SK-N-SH (cell line): Measurements from ENCODE around the gene OGFOD2.

Source experiments
- ELF1 ChIP-seq: IDR thresholded peaks from 2 replicates; pipeline ENCODE4 v1.4.0; 2012
- EP300 ChIP-seq, 2 experiments: IDR thresholded peaks; 2 replicates each; pipeline versions ENCODE4 v1.4.0 to v1.6.1; 2012; ENCODE audit warnings: borderline replicate concordance in 1 of 2, low read depth in 1 of 2, low read length in 1 of 2
- GABPA ChIP-seq: IDR thresholded peaks from 2 replicates; pipeline ENCODE4 v1.4.0; 2012; ENCODE audit warnings: low read depth, mild to moderate bottlenecking
- RFX5 ChIP-seq: IDR thresholded peaks from 2 replicates; pipeline ENCODE4 v1.6.1; 2012; ENCODE audit warnings: mild to moderate bottlenecking, improper control_type of control experiment, low read length
- TAF1 ChIP-seq: IDR thresholded peaks from 2 replicates; pipeline ENCODE4 v1.6.1; 2012; ENCODE audit warnings: low read depth, mild to moderate bottlenecking, low read length, moderate library complexity, borderline replicate concordance
- YY1 ChIP-seq: IDR thresholded peaks from 2 replicates; pipeline ENCODE4 v1.4.0; 2012; ENCODE audit warnings: low read depth, mild to moderate bottlenecking
- TF ChIP-seq, protein P1 (sequence below): fragments of 200-600 bp; sonication (generic); IDR thresholded peaks from 2 replicates; pipeline ENCODE4 v1.6.1; 2017; ENCODE audit warnings: antibody characterized with exemption, mild to moderate bottlenecking, moderate library complexity
- TF ChIP-seq, protein P2 (sequence below): IDR thresholded peaks from 2 replicates; pipeline ENCODE4 v1.6.1; 2012; ENCODE audit warnings: mild to moderate bottlenecking, low read depth, low read length, moderate library complexity

DNA sequence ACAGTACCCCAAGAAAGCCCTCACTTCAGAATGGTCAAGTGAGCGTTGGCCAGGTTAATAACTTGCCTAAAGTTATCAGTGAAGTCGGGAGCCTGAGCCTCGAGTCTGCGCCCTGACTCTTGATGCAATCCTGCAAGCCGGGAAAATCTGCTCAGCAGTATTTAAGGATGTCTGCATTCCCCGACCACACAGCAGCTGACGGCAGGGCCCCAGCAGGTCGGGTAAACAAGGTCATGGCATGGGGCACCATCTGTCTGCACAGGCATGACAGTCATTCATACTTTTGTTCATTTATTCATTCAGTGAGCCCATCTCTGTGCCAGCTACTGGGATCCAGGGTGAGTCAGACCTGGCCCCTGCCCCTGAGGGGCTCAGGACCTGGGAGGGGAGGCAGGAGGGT is 19.9 kb upstream of the OGFOD2 start:
- TF ChIP-seq, protein P1, sequence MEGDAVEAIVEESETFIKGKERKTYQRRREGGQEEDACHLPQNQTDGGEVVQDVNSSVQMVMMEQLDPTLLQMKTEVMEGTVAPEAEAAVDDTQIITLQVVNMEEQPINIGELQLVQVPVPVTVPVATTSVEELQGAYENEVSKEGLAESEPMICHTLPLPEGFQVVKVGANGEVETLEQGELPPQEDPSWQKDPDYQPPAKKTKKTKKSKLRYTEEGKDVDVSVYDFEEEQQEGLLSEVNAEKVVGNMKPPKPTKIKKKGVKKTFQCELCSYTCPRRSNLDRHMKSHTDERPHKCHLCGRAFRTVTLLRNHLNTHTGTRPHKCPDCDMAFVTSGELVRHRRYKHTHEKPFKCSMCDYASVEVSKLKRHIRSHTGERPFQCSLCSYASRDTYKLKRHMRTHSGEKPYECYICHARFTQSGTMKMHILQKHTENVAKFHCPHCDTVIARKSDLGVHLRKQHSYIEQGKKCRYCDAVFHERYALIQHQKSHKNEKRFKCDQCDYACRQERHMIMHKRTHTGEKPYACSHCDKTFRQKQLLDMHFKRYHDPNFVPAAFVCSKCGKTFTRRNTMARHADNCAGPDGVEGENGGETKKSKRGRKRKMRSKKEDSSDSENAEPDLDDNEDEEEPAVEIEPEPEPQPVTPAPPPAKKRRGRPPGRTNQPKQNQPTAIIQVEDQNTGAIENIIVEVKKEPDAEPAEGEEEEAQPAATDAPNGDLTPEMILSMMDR = no peak
- TF ChIP-seq ELF1 (no peak), TAF1 (no peak), GABPA (no peak), RFX5 (no peak), EP300 (IDR thresholded peaks at IDR 0.05; ENCODE audit: borderline replicate concordance in 1 of 2, low read depth in 1 of 2, low read length in 1 of 2) (no peak), YY1 (no peak)
- TF ChIP-seq, protein P2, sequence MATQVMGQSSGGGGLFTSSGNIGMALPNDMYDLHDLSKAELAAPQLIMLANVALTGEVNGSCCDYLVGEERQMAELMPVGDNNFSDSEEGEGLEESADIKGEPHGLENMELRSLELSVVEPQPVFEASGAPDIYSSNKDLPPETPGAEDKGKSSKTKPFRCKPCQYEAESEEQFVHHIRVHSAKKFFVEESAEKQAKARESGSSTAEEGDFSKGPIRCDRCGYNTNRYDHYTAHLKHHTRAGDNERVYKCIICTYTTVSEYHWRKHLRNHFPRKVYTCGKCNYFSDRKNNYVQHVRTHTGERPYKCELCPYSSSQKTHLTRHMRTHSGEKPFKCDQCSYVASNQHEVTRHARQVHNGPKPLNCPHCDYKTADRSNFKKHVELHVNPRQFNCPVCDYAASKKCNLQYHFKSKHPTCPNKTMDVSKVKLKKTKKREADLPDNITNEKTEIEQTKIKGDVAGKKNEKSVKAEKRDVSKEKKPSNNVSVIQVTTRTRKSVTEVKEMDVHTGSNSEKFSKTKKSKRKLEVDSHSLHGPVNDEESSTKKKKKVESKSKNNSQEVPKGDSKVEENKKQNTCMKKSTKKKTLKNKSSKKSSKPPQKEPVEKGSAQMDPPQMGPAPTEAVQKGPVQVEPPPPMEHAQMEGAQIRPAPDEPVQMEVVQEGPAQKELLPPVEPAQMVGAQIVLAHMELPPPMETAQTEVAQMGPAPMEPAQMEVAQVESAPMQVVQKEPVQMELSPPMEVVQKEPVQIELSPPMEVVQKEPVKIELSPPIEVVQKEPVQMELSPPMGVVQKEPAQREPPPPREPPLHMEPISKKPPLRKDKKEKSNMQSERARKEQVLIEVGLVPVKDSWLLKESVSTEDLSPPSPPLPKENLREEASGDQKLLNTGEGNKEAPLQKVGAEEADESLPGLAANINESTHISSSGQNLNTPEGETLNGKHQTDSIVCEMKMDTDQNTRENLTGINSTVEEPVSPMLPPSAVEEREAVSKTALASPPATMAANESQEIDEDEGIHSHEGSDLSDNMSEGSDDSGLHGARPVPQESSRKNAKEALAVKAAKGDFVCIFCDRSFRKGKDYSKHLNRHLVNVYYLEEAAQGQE = no peak
